HG02642 (cell line): ENCODE results near the gene SPIN2B.

Experiments
- ATAC-seq: cut with Tn5 transposase; IDR thresholded peaks from one replicate; pipeline ENCODE4 v1.9.1; 2021; ENCODE audit warnings: mild to moderate bottlenecking; ENCODE audit not compliant: unreplicated experiment, poor library complexity

Gene SPIN2B

DNA sequence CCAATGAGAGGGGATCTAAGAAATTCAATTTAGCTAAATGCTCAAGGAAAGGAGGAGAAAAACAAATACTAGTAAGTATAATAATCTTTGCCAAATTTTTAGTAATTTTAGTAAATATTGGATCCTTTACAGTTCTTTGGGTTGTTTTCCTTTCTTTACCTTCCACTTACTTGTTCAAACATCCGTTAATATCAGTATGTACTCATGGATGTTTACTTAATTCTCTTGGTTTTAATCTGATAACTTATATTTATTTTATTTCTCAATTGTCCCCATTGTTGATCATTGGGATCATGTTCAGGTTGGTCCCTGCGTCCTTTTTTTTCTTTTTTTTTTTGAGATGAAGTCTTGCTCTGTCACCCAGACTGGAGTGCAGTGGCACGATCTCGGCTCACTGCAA, 46.9 kb downstream of the SPIN2B start:
- no peak for ATAC-seq

GRCh38 chrX:57070185-57070984, 51.0 kb downstream of the SPIN2B start:
- ATAC-seq, result no peak
